Left cardiac atrium (tissue), 4 donors: ENCODE results near the gene RNF166. TPM values are rescaled to one million over a fixed set of nuclear protein-coding genes. Genes with fewer than 3 reads are reported as not detected.

Source experiments
- ATAC-seq, 2 donors: fragments of 200-7000 bp; cut with Tn5 transposase; one replicate each; pipeline ENCODE4 v1.9.1; 2020; ENCODE audit warnings: mild to moderate bottlenecking in 2 of 2, moderate library complexity in 2 of 2
- DNase-seq: peaks from one replicate; pipeline ENCODE4 v3.0.0-alpha.2; 2020
- intact Hi-C, 2 donors: fragments of 100-400 bp; cut with DNase I; formaldehyde crosslinking; loops; one replicate each; pipeline versions ENCODE4 v1.14.1 to v1.15.1; 2022 to 2023
- long read RNA-seq: library from polyadenylated mRNA; unstranded; transcript quantifications from one replicate; pipeline ENCODE4 v2.0.0, GENCODE V29; 2021
- total RNA-seq, 2 donors: library from RNA; stranded (reverse); fragmentation: NEBNext Ultra II Directional; extraction: Animal tissue kit (Norgen Biotek cat#: 25700); gene quantifications; one replicate each; pipeline ENCODE4 v1.2.1, GENCODE V29; 2021
- donor health status: DM: no; HTN: yes; CAD: no.
- donor health status: DM: no; HTN: yes; CAD: no; lungs with severe emphysema.
- donor health status: DM: yes; HTN: yes; CAD: no.
- donor health status: Dilated cardiomyopathy.

RNF166 gene, protein sequence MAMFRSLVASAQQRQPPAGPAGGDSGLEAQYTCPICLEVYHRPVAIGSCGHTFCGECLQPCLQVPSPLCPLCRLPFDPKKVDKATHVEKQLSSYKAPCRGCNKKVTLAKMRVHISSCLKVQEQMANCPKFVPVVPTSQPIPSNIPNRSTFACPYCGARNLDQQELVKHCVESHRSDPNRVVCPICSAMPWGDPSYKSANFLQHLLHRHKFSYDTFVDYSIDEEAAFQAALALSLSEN
- 10 to 100 TPM; 18.3 to 20.1 TPM for total RNA-seq
- long read RNA-seq, partial matches to known transcripts: 10 of 18 reads
- long read RNA-seq, other reads (novel, unspliced or antisense): 6 of 18 reads

DNA sequence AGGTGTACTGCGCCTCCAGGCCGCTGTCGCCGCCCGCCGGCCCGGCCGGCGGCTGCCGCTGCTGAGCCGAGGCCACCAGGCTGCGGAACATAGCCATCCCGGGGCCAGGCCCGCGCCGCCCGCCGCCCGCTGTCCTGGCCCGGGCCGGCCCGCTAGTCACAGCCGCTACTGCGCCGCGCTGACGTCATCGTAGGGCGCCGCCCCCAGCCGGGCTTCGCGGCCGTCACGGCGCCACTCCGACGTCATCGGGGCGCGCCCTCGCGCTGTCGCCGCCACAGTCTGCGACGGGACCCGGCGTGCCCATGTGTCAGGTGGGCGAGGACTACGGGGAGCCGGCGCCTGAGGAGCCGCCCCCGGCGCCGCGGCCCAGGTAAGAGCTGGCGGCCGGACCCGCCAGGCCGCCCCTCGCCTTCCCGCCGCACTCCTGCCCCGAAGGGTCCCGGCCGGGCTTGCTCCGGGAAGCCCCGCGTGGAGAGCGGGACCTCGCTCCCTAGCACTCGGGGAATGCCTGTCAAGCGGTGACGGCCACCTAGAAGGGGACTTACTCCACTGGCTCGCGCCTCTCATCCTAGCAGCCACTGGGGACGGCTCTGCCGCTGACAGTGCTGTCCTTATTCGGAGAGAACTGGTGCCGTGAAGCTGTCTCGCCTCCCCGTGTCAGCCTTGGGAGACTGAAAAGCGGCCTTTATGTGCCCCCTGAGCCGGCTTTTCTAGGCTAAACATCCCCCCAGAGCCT, at the start of gene RNF166, which contains the start of gene CTU2:
Gene RNF166 (minus strand): TSS at position 180 of the 736 bp plus-strand sequence. CDS start 83 bp downstream, at position 97.
Gene CTU2 (plus strand): TSS at position 275 of the 736 bp plus-strand sequence. CDS start 28 bp downstream, at position 303.
- intact Hi-C loops: no loop called here
- DNase-seq: peak; percentile 95
- peak; percentile 82 to 90 for ATAC-seq

DNA sequence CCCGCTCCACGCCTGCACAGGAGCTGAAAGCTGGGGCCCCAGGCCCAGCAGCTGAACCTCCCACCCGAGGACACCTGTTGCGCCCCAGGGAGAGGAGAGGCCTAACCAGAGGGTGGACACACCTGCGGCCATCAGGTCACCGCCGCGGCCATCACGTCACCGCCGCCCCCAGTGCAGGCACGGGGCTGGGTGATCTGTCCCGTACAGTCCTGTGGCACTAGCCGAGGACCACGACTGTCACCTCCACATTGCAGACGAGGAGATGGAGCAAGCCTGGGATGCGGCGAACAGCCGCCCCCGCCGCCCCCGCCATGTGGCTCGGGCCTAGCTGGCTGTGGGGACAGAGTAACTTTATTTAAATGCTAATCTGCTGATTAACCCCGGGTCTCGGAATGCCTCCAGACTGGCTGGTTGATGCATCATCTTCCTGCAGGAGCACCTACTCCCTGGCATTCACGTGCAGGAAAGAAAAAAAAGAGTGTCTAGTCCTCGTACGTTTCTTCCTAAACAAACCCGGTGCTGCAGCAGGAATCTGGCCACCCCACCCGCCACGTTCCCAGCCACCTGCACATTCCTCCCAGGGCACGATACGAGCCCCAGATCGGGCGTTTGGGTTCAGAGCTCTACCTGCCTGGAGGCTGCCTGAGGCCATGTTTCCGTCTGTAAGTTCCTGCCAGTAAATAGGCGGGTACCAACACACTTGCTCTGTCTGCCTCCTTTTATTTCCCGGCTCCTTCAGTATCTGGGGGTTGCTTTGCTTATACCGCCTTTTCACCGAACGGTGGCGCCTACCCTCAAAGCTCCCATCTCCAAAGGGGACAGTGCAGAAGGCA, 48.9 kb upstream of the RNF166 start:
- ATAC-seq (peak in 1 of 2 donors; percentile 21), DNase-seq (no peak)
- intact Hi-C loops: loop anchor here in 1 of 2 donors (5.0 kb wide), 1 partner anchor 412 kb away; no protein-coding TSS in a partner anchor

DNA sequence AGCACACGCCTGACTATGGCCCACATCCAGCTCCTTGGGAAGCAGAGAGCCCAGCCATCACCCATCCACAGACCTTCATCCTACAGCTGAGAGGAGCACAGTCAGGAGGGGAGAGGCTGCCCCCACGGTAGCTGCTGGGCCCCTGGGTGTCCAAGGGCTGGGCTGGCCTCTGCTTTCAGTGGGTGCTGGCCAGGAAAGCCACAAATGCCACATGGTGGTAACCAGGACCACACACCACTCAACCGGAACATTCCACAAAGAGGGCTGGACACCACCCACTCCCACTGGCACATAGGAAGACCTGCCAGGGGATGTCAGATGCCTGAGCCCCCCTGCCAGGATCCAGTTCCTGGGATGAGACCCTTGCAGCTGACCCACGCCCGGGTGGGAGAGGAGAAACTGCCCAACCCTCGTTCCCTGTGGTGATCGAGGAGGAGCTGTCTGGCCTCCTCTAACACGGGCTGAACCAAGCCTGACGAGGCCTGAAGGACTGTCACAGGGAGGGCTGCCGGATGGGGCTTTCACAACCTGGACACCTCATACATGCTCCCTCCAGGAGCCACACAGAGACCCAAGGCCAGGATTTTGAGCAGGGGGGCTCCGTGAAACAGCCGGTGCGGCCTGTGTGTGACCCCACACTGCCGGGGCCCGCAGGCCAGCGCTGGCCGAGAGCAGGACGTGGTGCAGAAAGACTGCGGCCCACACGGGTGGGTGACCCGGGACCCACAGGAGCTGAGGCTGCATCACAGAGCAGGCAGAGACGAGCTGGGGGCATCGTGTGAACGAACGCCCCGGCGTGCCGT, 48.1 kb upstream of the RNF166 start:
- intact Hi-C loops: loop anchor here in 1 of 2 donors (5.0 kb wide), 1 partner anchor 413 kb away; no protein-coding TSS in a partner anchor
- ATAC-seq: no peak
- no peak for DNase-seq

DNA sequence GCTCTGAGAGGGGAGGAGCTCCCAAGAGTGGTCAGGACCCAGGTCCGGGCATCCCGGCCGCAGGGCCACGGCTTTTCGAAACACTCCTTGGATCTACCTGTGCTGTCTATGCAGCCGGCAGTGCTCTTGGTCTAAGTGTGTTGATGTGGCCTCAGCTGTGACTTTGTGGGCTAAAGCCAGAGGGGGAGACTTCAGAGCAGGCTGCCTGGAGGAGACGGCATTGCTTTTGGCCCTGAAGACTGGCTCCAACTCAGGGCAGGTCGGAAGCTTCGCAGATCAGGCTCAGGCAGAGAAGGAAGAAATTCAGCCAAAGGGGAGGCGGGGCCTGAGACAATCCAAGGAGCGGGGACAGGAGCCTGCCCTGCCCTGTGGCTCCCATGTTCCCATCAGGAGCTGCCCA, 47.4 kb upstream of the RNF166 start:
- DNase-seq (no peak), ATAC-seq (no peak)
- intact Hi-C loops: loop anchor here in 1 of 2 donors (5.0 kb wide), 1 partner anchor 414 kb away; no protein-coding TSS in a partner anchor

DNA sequence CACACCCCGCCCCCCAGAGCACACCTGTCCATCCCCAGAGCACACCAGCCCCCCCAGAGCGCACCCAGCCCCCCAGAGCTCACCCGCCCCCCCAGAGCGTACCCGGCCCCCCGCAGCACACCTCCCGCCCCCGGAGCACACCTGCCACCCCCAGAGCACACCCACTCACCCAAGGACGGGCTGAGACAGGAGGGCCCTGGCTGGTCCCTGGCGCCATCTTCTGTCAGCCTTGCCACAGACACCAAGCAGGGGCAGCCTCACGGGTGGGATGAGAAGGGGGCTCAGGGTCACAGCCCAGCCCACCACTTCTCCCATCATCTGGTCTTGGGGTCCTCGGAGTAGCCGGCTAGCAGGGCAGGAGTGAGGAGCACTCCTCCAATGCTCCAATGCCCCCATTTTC, 47.0 kb upstream of the RNF166 start:
- intact Hi-C loops: loop anchor here in 1 of 2 donors (5.0 kb wide), 1 partner anchor 414 kb away; no protein-coding TSS in a partner anchor
- DNase-seq (no peak), ATAC-seq (no peak)

DNA sequence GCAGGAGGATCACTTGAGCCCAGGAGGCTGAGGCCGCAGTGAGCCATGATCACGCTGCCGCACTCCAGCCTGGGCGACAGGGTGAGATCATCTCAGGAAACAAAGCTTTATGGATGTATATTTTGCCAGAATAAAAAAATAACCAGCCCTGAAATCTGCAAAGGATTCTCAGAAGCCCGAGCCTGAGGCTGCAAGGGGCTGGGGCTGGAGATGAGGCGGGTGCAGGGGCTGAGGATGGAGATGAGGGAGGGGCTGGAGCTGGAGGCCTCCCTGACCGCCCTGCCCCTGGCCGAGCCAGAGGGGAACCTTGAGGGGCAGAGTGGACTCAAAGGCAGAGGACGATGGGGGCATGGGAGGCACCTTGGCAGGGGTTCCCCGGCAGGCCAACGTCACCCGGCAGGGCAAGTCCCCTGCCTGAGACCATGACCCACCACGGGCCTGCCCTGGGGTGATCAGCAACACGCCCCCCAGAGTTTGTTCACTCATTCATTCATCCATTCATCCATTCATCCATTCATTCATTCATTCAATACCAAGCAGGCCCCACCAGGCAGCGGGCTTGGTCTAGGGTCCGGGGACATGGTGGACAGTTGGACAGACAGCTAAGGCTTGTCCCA, 46.3 kb upstream of the RNF166 start:
- ATAC-seq (no peak), DNase-seq (no peak)
- intact Hi-C loops: loop anchor here in 1 of 2 donors (5.0 kb wide), 1 partner anchor 415 kb away; no protein-coding TSS in a partner anchor

DNA sequence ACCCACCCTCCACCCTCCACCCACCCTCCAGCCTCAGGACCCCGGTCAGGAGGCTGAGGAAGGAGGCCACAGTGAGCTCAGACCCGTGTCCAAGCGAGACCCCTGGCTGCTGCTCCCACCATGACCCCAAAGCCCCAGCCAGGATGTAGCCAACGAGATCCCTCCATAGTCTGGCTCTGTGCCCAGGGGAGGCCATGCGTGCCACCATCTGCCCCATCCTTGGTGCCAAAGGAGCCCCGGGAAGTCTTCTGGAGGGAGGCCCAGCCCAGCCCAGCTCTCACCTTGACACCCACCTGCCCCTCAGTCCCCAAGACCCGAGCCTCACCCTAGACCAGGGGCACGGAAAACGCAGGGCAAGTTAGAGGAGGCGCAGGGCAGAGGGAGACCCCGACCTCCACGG, 44.6 kb upstream of the RNF166 start:
- intact Hi-C loops: loop anchor here in 1 of 2 donors (5.0 kb wide), 1 partner anchor 416 kb away; no protein-coding TSS in a partner anchor
- ATAC-seq (no peak), DNase-seq (no peak)

DNA sequence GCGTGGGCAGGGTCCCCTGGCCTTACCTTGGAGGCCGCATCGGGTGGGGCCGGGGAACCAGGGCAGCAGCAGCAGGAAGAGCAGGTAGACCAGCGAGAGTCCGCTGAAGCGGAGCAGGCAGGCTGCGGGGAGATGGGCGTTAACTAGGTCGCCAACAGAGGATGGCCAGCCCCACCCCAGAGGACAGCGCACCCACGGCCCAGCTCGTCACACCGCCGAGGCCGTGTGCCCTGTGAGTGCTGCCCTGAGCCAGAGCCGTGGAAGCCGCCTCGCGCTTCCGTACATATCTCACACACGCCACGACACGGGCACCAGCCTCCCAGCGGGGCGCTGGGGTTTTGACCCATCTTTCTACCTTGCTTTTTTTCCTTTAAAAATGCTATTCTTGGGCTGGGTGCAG, 43.1 kb upstream of the RNF166 start:
- DNase-seq (no peak), ATAC-seq (no peak)
- intact Hi-C loops: loop anchor here in 1 of 2 donors (10.0 kb wide), 1 partner anchor 465 kb away; the partner anchor contains the start of gene ZNF778

DNA sequence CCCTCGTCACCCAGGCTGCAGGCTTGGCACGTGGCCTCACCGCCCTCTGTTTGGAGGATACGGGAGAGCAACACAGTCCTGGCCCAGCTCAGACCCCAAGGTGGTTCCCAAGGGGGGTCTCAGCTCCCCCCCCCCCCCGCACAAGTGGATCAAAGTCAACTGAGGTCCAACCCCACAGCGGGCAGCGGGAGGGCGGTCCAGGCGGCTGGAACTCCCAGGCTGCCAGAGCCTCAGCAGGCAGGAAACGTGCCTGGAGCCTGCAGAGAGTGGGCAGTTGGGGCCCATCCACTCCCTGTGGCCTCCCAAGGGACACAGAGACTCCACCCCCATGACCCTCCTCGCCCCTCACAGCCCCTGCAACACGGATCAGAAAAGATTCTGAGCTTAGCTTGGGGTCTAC, 42.2 kb upstream of the RNF166 start:
- no peak for DNase-seq
- intact Hi-C loops: loop anchor here in 1 of 2 donors (10.0 kb wide), 1 partner anchor 466 kb away; the partner anchor contains the start of gene ZNF778
- no peak for ATAC-seq

DNA sequence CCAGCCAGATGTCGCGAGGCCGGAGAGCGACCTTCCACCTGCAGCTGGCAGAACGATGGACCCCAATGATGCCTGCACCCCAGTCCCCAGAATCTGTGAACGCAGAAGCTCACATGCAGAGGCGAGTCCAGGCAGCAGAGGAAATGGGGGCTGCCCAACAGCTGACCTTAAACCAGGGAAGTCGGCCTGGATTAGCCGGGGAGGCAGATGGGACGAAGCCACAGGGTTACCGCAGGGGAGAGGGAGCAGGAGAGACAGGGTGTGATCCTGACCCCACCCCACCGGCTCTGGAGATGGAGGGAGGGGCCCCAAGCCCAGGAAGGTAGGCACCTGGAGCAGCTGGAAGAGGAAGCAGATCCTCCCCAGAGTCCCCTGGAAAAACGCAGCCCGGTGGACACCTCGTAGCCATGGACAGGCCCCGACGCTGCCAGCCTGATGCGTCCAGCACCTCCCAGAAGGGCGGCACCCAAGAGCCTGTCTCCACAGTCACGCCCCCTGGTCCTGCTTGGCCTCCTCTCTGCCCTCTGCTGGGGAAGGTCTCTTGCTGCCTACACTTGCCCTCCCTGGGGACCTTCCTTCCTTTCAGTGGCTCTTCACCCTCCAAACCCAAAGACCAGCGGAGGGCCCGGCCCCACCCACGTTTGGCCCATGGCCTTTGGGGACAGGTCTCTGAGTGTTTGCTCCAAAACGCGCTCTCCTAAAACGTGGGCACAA, 41.5 kb upstream of the RNF166 start:
- ATAC-seq (no peak), DNase-seq (no peak)
- intact Hi-C loops: loop anchor here in 1 of 2 donors (10.0 kb wide), 1 partner anchor 467 kb away; the partner anchor contains the start of gene ZNF778

DNA sequence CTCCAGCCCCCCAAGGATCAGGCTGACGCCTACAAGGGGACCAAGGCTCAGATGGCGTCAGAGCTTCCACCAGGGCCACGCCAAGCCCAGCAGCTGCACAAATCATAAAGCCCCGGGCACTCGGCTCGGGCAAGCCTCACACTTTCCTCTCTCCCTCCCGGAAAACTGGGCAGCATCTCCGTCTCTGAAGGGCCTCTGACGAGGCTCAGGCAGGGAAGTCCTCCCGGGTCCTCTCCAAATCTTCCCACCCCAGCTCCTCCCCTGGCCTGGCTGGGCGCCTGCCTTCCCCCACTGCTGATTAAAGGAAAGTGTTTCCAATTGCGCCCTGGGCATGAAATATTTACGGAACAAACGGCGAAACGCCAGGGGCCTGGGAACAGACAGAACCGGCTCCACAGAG, 40.3 kb upstream of the RNF166 start:
- peak; percentile 83 for DNase-seq
- intact Hi-C loops: loop anchor here in 1 of 2 donors (10.0 kb wide), 1 partner anchor 468 kb away; the partner anchor contains the start of gene ZNF778
- ATAC-seq: peak; percentile 24 to 48

DNA sequence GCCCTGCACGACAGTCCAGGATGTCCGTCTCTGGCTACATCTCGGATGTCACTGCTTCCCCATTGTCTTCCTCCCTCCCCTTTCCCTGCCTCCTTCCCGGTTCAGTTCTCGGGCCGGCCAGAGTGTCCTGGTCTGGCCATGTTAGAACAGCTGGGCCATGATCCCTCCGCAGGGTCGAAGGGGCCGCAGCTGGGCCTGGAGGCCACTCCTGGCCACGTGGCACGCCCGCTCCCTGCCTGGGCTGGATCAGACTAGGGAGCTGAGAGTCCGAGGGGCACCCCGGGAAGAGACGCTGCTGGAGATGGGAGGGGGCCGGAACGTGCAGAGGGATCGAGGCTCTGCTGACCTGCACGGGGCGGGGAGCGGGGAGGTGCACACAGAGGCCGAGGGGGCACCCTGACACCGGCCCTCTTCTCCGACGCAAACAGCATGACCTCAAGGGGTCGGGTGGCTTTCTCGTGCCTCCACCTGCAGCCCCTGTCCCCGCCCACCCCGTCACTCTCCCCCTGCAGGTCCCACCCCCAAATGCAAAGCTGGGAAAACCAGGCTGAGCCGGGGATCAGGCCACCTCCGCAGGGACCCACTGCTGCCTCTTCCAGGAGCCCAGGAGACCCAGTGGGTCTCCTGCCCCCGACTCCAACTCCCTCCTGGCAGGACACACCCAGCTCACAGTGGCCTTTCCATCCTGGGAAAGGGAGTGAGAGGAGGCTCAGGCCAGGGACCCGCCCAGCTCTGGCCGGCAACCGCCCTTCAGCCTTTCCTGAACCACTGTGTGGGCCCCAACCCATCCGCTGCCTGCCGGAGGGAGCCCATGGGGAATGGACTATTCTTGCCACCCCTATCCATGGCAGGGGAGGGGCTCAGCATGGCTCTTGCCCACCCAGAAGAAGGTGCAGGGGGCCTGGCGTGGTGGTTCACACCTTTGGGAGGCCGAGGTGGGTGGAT, 38.6 kb upstream of the RNF166 start:
- no peak for DNase-seq
- peak in 1 of 2 donors; percentile 21 for ATAC-seq
- intact Hi-C loops: loop anchor here (5.0 to 10.0 kb wide), 3 partner anchors 37 to 470 kb away; partner anchors contain the start of genes PIEZO1 (in 1 of the 2) and ZNF778 (in 1 of the 2)

DNA sequence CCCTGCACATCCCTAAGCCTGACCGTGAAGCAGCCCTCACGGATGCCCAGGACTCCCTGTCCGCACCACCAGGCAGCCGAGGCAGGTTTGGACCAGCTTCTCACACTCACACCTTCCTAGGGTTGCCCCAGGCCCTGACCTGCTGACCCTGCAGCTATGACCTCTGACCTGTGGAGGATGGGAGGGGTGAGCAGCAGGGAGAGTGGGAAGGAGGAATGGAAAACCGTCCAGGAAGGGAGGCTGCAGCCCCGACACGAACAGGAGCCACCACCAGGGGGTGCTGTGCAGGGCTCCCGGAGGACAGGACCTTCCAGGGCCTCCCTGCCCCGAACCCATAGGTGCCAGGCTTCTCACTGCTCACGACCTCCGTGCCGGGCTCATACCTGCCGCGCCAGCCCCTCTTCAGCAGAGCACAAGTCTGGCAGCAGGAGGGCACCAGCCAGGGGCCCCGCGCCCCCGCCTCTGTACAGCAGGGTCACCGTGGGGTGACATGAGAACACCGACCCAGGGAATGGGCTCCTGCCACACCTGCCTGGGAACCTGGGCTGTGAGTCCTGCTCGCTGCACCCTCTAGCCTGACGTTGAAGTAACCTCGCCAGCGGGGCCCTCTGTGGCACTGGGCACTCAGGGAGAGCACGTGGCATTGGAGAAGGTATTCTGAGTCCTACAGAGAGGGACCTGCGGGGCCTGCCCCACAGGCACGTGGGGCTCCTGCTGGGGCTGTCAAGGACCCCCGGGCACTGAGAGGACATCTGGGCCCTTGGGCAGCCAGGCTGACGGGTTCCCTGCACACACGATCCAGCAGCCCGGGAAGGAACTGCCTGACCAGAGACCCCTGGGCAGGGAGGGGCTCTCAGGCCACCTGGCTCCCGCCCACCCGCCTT, 37.7 kb upstream of the RNF166 start:
- intact Hi-C loops: loop anchor here (5.0 to 10.0 kb wide), 3 partner anchors 38 to 471 kb away; partner anchors contain the start of genes PIEZO1 (in 1 of the 2) and ZNF778 (in 1 of the 2)
- DNase-seq (peak; percentile 86), ATAC-seq (peak; percentile 60 to 67)

DNA sequence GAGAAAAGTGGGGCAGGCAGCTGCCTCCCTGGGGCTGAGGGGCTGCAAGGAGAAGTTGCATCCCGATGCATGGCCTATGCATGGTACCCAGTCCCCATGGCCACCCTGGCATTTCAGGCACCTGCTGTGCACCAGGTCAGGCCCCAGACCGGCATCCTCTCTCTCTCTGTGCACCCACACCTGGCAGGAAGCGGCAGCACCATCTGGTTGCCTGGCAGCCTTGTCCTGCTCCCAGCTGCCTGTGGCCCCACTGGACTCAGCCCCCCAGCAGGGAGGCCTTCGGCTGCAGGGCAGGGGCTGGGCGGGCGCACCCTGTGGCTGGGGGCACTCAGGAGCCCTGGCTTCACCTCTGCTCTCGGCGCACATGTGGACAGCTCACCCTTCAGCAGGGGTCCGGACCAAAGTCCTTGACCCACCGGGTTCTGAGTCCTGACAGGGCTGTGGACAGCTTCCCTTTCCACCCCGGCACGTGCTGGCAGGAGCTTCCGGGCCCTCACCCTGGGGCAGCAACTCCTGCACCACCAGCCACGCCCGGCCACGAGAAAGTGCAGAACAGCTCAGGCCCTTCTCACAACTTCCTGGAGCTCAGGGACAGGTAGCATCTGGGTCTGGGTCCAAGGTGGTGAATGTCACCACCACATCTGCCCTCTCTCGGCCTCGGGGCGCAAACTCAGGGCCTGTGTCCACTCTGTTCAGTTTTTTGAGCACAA, 36.8 kb upstream of the RNF166 start:
- no peak for DNase-seq
- intact Hi-C loops: loop anchor here (5.0 to 10.0 kb wide), 3 partner anchors 39 to 472 kb away; partner anchors contain the start of genes PIEZO1 (in 1 of the 2) and ZNF778 (in 1 of the 2)
- no peak for ATAC-seq
